IPS-20b (cell line): ENCODE results near the gene COL17A1.

Experiments
- H3K27ac ChIP-seq: one replicate; pipeline ENCODE4 v1.5.1; 2013; ENCODE audit warnings: low read length
- H3K27me3 ChIP-seq: 2 replicates; pipeline ENCODE4 v1.6.1; 2013; ENCODE audit warnings: mild to moderate bottlenecking, low read length, inconsistent platforms; ENCODE audit not compliant: insufficient read depth
- H3K36me3 ChIP-seq: 2 replicates; pipeline ENCODE4 v1.6.1; 2013; ENCODE audit warnings: low read depth, mild to moderate bottlenecking, inconsistent platforms, low read length, moderate library complexity; ENCODE audit not compliant: insufficient read depth
- H3K4me1 ChIP-seq: 2 replicates; pipeline ENCODE4 v1.6.1; 2013; ENCODE audit warnings: mild to moderate bottlenecking, control low read depth, inconsistent platforms, low read length, moderate library complexity; ENCODE audit not compliant: insufficient read depth
- H3K4me3 ChIP-seq: 2 replicates; pipeline ENCODE4 v1.5.1; 2013; ENCODE audit warnings: mild to moderate bottlenecking, low read length, inconsistent platforms
- H3K9ac ChIP-seq: 2 replicates; pipeline ENCODE4 v1.6.1; 2013; ENCODE audit warnings: low read depth, mild to moderate bottlenecking, inconsistent platforms, low read length, moderate library complexity
- H3K9me3 ChIP-seq: 2 replicates; pipeline ENCODE4 v1.6.1; 2013; ENCODE audit warnings: mild to moderate bottlenecking, low read depth, low read length, inconsistent platforms; ENCODE audit not compliant: insufficient read depth

The COL17A1 gene

GRCh38 chr10:104002911-104003310 lies 82.8 kb downstream of the COL17A1 start:
- H3K4me3 ChIP-seq = no peak overlapping the region
- H3K9me3 ChIP-seq = no peaks in the 10 kb centered on the region
- peaks cover 37% of the 10 kb centered on the region for H3K36me3 ChIP-seq
- no peak overlapping the region for H3K27ac ChIP-seq
- no peaks in the 10 kb centered on the region; the same call in 1 of the 2 replicates for H3K4me1 ChIP-seq
- H3K9ac ChIP-seq = no peak overlapping the region
- H3K27me3 ChIP-seq = no peaks in the 10 kb centered on the region

GRCh38 chr10:103998805-103999204 lies 86.9 kb downstream of the COL17A1 start:
- Histone ChIP-seq H3K27me3 (no peaks in the 10 kb centered on the region), H3K27ac (no peak overlapping the region), H3K36me3 (peaks cover 35% of the 10 kb centered on the region), H3K9me3 (no peaks in the 10 kb centered on the region), H3K4me1 (no peaks in the 10 kb centered on the region; the same call in 1 of the 2 replicates), H3K9ac (no peak overlapping the region), H3K4me3 (no peak overlapping the region)

- Histone ChIP-seq H3K27ac (no peak overlapping the region), H3K9ac (no peak overlapping the region), H3K36me3 (peaks cover 14% of the 10 kb centered on the region), H3K4me1 (no peaks in the 10 kb centered on the region; the same call in 1 of the 2 replicates), H3K9me3 (no peaks in the 10 kb centered on the region), H3K4me3 (no peak overlapping the region), H3K27me3 (no peaks in the 10 kb centered on the region)
These were observed 90.5 kb downstream of the COL17A1 start for GRCh38 chr10:103995134-103995533.

- Histone ChIP-seq H3K27ac (no peak overlapping the region), H3K27me3 (no peaks in the 10 kb centered on the region), H3K4me1 (no peaks in the 10 kb centered on the region), H3K9ac (no peak overlapping the region), H3K9me3 (no peaks in the 10 kb centered on the region), H3K4me3 (no peak overlapping the region), H3K36me3 (peaks cover 5% of the 10 kb centered on the region)
These were observed 94.1 kb downstream of the COL17A1 start for GRCh38 chr10:103991393-103992128.

- no peaks in the 10 kb centered on the region for H3K9me3 ChIP-seq
- H3K36me3 ChIP-seq = no peaks in the 10 kb centered on the region; the same call in 1 of the 2 replicates
- H3K4me1 ChIP-seq = no peaks in the 10 kb centered on the region
- no peak overlapping the region for H3K4me3 ChIP-seq
- no peaks in the 10 kb centered on the region for H3K27me3 ChIP-seq
- H3K9ac ChIP-seq = no peak overlapping the region
- no peak overlapping the region for H3K27ac ChIP-seq
These were observed 95.1 kb downstream of the COL17A1 start for GRCh38 chr10:103990531-103990930.

- Histone ChIP-seq H3K9me3 (no peaks in the 10 kb centered on the region), H3K27ac (no peak overlapping the region), H3K4me3 (no peak overlapping the region), H3K9ac (no peak overlapping the region), H3K36me3 (no peaks in the 10 kb centered on the region; the same call in 1 of the 2 replicates), H3K27me3 (no peaks in the 10 kb centered on the region), H3K4me1 (no peaks in the 10 kb centered on the region)
These were observed 95.6 kb downstream of the COL17A1 start for GRCh38 chr10:103990121-103990520.

- Histone ChIP-seq H3K36me3 (no peaks in the 10 kb centered on the region), H3K27ac (no peak overlapping the region), H3K9ac (no peak overlapping the region), H3K27me3 (no peaks in the 10 kb centered on the region), H3K4me3 (no peak overlapping the region), H3K4me1 (no peaks in the 10 kb centered on the region), H3K9me3 (no peaks in the 10 kb centered on the region)
These were observed 99.3 kb downstream of the COL17A1 start for GRCh38 chr10:103986360-103986759.

- H3K4me3 ChIP-seq = no peak overlapping the region
- H3K27ac ChIP-seq = no peak overlapping the region
- no peaks in the 10 kb centered on the region for H3K4me1 ChIP-seq
- no peaks in the 10 kb centered on the region for H3K27me3 ChIP-seq
- H3K36me3 ChIP-seq = no peaks in the 10 kb centered on the region
- H3K9ac ChIP-seq = no peak overlapping the region
- H3K9me3 ChIP-seq = no peaks in the 10 kb centered on the region
These were observed 100.0 kb downstream of the COL17A1 start for GRCh38 chr10:103985726-103986125.

- Histone ChIP-seq H3K9ac (no peak overlapping the region), H3K27ac (no peak overlapping the region), H3K4me3 (no peak overlapping the region), H3K36me3 (no peaks in the 10 kb centered on the region), H3K9me3 (no peaks in the 10 kb centered on the region), H3K4me1 (no peaks in the 10 kb centered on the region), H3K27me3 (no peaks in the 10 kb centered on the region)
These were observed 102.2 kb downstream of the COL17A1 start for GRCh38 chr10:103983367-103983911.

GRCh38 chr10:103982639-103983038 lies 103.0 kb downstream of the COL17A1 start:
- Histone ChIP-seq H3K4me3 (no peak overlapping the region), H3K4me1 (no peaks in the 10 kb centered on the region), H3K27me3 (no peaks in the 10 kb centered on the region), H3K9ac (no peak overlapping the region), H3K36me3 (no peaks in the 10 kb centered on the region), H3K9me3 (no peaks in the 10 kb centered on the region), H3K27ac (no peak overlapping the region)
